HG02852 (cell line): ENCODE measurements around the gene SEMA3C.

Experiments used
- ATAC-seq: cut with Tn5 transposase; IDR thresholded peaks from one replicate; pipeline ENCODE4 v1.9.1; 2021; ENCODE audit warnings: mild to moderate bottlenecking, moderate library complexity; ENCODE audit not compliant: unreplicated experiment

SEMA3C gene

GRCh38 chr7:80918909-80919721 is at the start of gene SEMA3C:
TSS of gene SEMA3C (minus strand) at chr7:80919051. CDS start at chr7:80916781, 2,270 bp downstream.
- peak; percentile 62 for ATAC-seq

DNA sequence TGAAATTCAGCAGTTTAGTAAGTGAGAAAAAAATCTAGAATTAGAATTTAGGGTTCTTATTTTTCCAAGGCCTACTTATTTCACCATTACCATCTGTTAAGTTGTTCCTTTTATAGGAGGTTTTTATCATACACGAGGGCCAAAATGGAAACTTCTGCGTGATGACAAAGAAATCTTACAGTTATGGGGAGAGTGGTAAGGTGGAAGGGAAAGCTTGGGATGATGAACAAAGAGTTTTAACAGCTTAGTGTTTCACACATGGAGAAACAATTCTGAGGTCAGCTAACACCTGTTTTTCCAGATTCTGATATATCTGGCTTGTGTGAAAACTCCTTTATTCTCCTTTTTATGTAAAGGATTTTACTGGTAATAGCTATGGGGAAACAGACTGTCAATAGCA is 49.8 kb upstream of the SEMA3C start:
- ATAC-seq, result no peak

DNA sequence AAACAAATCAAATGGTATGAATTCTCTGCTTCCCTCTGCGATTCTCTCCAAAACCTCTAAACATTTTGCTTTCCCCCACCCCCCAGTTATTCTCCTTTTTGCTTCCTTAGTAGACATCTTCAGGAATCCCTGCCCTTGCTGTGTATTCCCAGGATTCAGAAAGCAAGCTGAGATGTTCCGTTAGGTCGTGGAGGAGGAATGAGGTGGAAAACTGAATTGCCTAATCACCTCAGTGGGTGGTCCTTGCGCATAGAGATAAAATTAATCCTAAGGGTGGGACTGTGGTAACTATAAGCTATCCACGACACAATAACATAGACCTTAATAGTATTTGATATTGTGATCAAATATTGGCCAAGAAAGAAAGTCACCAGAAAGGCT is 49.1 kb upstream of the SEMA3C start:
- ATAC-seq, result no peak

- no peak for ATAC-seq
Measured at GRCh38 chr7:80967071-80967916, 48.4 kb upstream of the SEMA3C start.

GRCh38 chr7:80960244-80960795 is 41.5 kb upstream of the SEMA3C start:
- ATAC-seq, result no peak

GRCh38 chr7:80957226-80957777 is 38.5 kb upstream of the SEMA3C start:
- no peak for ATAC-seq

DNA sequence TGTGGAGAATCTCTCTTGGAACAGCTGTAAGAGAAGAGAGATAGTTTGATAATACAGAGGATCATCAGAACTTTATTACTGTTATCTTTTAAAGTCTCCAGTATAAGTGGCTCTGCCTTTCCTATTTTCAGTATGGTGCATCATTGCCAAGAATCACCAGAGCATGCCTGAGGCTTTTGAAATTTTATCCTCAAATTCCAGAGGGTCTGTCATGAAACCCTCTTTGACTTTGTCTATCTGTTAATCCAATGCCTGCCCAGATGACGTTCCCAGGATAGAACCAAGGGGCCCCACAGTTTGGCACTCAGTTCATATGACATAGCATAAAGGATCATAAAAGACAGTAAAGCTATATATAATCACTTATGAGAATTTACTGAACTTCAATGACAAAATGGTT is 35.3 kb upstream of the SEMA3C start:
- no peak for ATAC-seq

DNA sequence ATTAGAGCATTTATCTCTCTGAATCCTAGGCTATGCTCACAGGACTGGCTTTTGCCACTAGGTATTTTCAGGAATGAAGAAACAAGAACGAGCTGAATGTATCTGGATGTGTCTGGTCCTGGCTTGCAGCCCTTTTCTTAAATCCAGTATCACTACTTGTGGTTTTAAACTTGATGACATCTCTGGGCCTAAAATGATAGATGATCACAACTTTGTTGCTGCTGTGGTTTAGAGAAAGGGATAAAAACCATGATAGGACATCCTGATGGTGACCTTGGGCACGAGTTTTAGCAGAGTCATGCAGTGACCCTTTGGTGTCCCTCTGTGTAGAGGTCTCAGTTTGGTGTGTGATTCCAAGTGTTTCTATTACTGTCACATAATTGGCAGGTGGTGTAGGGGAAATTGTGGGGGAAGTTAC is 31.7 kb upstream of the SEMA3C start:
- no peak for ATAC-seq

- ATAC-seq, result no peak
Measured at GRCh38 chr7:80949449-80949848, 30.6 kb upstream of the SEMA3C start.

DNA sequence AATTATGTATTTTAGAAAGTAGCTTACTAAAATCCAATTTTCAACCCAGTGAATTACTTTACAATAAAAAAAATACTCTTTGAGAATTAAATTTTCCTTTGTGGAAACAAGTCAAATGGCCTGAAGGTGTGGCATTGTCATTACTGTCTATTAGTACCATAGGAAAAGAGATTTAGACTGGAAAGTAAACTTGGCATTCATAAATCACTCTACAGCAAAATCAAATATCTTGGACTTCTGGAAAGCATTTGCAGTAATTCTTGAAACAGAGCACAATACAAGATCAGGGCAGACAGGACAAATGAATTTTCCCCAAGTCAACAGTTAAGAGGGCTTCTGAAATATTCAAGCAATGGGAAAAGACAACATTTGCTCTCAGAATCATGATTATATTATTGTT is 28.0 kb upstream of the SEMA3C start:
- ATAC-seq, result no peak

DNA sequence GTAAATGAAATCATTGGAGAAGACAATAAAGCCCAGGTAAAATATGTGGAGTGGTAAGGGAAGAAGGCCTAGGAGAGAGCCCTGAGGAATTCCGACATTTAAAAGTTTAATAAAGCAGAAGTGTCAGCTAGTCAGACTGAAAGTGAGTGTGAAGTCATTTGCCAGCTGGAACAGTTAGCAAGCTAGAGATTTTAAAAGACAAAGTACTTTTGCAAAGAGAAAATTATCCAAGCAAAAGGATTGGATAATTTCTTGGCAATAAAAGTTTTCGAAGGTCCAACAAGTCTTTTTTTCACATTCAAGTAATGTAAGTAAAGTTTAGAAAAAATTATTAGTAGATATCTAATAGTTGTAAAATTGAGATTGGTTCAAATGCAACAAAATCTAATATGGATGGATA is 27.1 kb upstream of the SEMA3C start:
- ATAC-seq, result no peak

DNA sequence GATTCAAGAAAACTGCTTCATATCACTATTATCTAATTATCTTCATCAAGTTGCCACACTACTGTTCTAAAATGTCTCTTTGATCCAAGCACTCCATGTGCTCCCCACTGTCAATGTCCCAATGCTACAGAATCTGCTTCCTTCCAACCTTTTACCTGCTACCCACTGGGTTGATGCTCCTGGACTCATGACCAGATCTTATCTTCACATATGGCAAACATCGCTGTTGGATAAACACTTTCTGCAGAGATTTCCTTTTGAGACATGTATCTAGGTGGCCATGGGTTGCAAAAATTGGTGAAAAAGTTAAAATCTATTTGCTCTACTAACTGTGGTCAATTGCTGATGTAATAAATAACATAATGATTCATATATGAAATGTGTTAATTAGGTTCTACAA is 24.5 kb upstream of the SEMA3C start:
- ATAC-seq, result no peak

DNA sequence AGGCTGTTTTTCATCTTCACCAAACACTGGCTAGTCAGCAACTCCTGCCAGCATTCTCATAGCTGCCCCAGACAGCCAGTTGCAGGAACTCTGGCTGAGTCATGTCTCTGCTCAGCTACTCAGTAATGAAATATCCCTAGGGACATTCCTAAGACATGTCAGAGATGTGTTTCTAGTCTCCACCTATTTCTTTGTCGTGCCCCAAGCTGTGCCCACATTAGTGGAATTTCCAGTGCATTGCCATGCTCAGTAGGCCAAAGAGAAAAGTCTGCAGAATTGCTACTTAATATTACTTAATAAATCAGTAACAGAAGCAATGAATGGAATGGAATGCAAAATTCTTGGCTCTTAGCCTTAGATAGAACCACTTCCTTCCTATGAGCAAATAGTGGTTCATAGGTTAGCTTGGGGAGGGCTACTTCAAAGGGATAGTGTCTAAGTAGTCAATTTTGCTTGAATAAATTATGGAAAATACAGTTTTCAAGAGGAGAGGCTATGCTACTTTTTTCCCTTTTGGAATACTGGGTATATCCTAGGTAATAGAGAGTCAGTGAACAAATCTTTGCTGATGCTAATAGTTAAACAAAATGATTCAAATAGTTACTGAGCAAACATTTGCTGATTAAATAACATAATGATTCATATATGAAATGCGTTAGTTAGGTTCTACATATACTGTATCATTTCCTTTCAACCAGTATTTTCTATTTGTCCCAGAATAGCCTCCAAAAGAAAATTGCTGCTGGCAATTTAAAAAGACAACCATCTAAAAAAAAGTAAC is 23.6 kb upstream of the SEMA3C start:
- ATAC-seq, result no peak

DNA sequence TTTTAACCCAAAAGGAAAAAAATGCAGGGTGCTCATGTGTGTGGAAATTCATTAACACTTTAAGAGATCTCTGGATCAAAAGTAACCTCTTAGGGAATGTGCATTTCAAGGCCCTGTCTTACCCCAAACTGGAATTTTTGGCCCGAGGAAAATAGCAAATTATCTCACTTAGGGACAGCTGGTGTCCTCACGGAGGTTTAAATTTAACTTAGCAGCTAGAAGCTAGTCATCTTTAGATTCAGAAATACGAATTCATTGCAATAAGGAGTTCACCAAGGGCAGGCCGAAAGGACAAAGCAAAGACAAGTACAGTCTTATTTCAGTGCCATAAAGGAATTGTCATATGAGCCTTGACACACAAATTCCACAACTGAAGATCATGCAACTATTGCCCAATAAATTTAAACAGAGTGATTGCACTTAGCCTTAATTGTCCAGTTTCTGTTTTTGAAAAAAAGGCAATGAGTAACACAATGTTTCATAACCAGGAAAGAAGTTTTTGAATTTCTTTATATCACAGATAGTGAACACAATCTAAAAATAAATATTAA is 22.4 kb upstream of the SEMA3C start:
- ATAC-seq, result no peak

DNA sequence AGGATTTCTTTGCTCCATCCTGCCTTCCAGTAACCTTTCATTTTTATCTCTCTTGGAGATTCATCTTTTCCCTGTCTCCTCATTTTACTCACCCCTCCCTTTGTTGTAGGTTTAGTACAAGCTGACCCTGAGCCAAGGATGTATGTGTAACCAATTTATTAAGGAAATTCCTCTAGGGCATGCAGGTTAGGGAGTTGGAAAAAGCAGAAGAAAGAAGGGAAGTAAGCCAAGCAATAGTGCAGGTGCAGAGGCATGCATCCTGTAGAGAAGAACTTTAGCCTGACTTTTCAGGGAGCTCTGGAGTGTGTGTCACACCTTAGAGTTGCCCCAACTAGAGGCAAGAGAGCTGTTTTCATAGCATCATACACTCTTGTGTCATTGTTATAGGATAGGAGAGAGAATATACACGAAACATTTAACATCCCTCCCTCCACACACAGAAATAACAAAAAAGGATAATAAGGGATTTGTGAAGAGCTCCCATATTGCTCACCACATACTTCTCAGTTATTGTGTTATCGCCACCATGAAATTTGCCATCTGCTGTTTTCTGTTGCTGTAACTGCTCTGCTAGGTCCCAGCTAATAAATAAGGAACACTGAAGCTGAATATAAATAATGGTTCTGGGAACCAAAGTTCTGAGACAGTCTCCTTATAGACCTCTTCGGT is 21.8 kb upstream of the SEMA3C start:
- ATAC-seq, result no peak

DNA sequence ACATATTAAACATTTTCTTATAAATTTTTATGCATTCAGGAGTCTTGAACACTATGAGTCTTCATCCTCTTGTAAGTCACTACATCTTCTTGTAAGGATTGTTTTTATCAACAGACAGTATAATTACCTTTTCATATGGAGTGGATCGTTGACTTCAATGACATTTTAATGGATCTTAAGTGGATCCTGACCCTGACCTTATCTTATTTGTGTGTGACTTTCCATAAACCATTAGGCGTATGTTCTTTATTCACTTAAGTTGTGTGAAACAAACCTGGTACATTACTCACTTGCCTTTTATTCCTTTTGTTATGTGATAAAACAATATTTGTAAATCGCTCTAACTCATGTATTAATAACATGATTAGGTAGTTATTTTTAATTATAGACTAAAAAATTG is 18.5 kb upstream of the SEMA3C start:
- no peak for ATAC-seq

DNA sequence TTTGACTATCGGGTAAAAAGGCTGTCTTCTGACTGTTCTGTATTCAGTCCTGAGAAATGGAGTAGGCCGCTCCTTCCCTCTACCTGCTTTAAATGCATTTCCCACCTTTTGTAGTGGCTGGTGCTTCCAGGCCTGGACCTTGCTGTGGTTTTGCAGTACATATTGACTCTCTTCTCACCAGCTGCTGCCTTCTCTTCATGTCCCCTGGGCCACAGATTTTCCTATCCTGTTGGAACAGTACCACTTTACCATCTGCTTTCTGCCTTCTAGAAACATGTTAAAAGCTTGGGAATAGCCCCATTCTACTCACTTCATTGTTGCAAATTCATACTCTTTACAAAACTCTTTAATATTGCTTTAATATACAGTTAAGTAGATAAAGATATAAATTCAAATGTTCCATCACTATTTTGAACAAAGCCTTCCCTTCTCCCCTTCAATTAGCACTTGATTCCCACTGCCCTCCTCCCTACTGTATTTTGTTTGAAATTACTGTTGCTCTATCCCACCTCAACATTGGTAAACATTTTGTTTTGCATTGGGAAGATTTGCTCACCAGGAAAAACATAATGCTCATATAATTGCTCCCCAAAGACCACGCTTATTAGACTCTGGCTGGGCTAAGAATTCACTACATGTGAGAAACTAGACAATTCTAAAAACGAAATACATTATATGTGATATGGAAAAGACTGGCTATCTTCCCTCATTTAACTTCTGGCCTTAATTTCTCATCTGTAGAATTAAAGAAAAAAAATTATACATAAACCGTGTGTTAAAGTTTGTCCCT is 17.3 kb upstream of the SEMA3C start:
- ATAC-seq, result no peak

GRCh38 chr7:80934321-80934720 is 15.5 kb upstream of the SEMA3C start:
- no peak for ATAC-seq

DNA sequence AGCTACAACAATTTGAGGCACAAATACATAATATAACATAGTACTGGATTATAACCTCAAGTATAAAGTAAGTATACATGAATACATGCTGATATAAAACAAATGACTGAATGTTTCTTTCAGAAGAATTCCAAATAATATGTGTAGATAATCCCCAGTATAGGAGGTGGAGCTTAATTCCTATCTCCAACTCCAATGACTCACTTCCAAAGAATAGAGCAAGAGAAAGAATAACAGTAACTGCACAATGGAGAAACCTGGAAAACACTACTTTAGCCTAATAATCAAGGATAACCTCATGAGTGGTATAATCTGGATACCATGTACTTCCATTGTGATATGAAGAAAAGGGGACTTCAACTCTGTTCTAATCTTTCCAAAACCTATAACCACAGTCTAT is 13.7 kb upstream of the SEMA3C start:
- no peak for ATAC-seq
